Activated CD4-positive, alpha-beta memory T cell treated with anti-CD3 and anti-CD28 coated beads, Interleukin-2, amount 10 ng/mL, durations not matched to agents 7 days and 5 days (primary cell): ENCODE data around the gene CIAO2B. TPM values are rescaled to one million over a fixed set of nuclear protein-coding genes. Genes with fewer than 3 reads are reported as not detected.

Experiments used
- CTCF ChIA-PET: fragments of 350-600 bp; sonication (Branson Sonifier 250); formaldehyde crosslinking; loops from one replicate; lab custom pipeline; 2021; ENCODE audit warnings: antibody characterized with exemption, inconsistent platforms; lab: Charles Lee
- POLR2A ChIA-PET: fragments of 350-600 bp; sonication (Branson Sonifier 250); formaldehyde crosslinking; loops from one replicate; lab custom pipeline; 2021; ENCODE audit warnings: antibody characterized with exemption; lab: Charles Lee
- DNase-seq: peaks from one replicate; pipeline ENCODE4 v3.0.0-alpha.2; 2020
- H3K27ac Mint-ChIP-seq: one replicate; pipeline ENCODE4 v1.8.0; 2021; ENCODE audit warnings: mild to moderate bottlenecking, mixed read lengths
- H3K27me3 Mint-ChIP-seq: one replicate; pipeline ENCODE4 v1.8.0; 2021; ENCODE audit warnings: mixed read lengths
- H3K36me3 Mint-ChIP-seq: one replicate; pipeline ENCODE4 v1.8.0; 2021; ENCODE audit warnings: low read depth, mixed read lengths
- H3K4me1 Mint-ChIP-seq: one replicate; pipeline ENCODE4 v1.8.0; 2021; ENCODE audit warnings: mixed read lengths
- H3K4me3 Mint-ChIP-seq: one replicate; pipeline ENCODE4 v1.8.0; 2021; ENCODE audit warnings: mild to moderate bottlenecking, mixed read lengths
- H3K9me3 Mint-ChIP-seq: one replicate; pipeline ENCODE4 v1.8.0; 2021; ENCODE audit warnings: mixed read lengths
- total RNA-seq, 2 experiments: library from RNA; stranded (reverse); gene quantifications; one replicate each; pipeline ENCODE4 v1.2.3, GENCODE V29; 2021

CIAO2B gene
- total RNA-seq, 2 experiments from 2014 or later = 116 to 121 TPM

GRCh38 chr16:66954097-66954659, 20.0 kb upstream of the CIAO2B start:
- H3K4me1 Mint-ChIP-seq = peaks cover 43% of the 10 kb centered on the region
- ChIA-PET POLR2A (interaction anchor here (0.6 kb wide), 1 partner anchor 64 kb away, joined by 3 read pairs; no protein-coding TSS in a partner anchor), CTCF (interaction anchor here (0.7 to 2.6 kb wide), 18 partner anchors 9 to 272 kb away, joined by 3 to 20 read pairs (median 4); partner anchors contain the start of genes E2F4, MATCAP1 and TMEM208)
- H3K4me3 Mint-ChIP-seq = no peak overlapping the region
- H3K27me3 Mint-ChIP-seq = peaks cover 17% of the 10 kb centered on the region
- peaks cover 9% of the 10 kb centered on the region for H3K9me3 Mint-ChIP-seq
- no peak overlapping the region for H3K27ac Mint-ChIP-seq
- peaks cover 7% of the 10 kb centered on the region for H3K36me3 Mint-ChIP-seq
- peak; percentile 86 for DNase-seq

GRCh38 chr16:66953462-66954096, 19.4 kb upstream of the CIAO2B start:
- CTCF ChIA-PET = interaction anchor here (0.6 to 2.6 kb wide), 20 partner anchors 10 to 273 kb away, joined by 3 to 20 read pairs (median 4); partner anchors contain the start of genes E2F4, MATCAP1 and TMEM208
- POLR2A ChIA-PET = interaction anchor here (0.6 kb wide), 1 partner anchor 65 kb away, joined by 3 read pairs; no protein-coding TSS in a partner anchor
- no peak overlapping the region for H3K27ac Mint-ChIP-seq

GRCh38 chr16:66952430-66953110, 18.4 kb upstream of the CIAO2B start:
- ChIA-PET CTCF (interaction anchor here (0.6 to 2.6 kb wide), 9 partner anchors 8 to 232 kb away, joined by 3 to 20 read pairs (median 3); partner anchors contain the start of genes CES3 and MATCAP1), POLR2A (interaction anchor here (1.4 kb wide), 1 partner anchor 192 kb away, joined by 3 read pairs; no protein-coding TSS in a partner anchor)
- no peak for DNase-seq
- no peak overlapping the region for H3K27ac Mint-ChIP-seq
- H3K4me3 Mint-ChIP-seq = no peak overlapping the region
- H3K4me1 Mint-ChIP-seq = peaks cover 39% of the 10 kb centered on the region
- peaks cover 27% of the 10 kb centered on the region for H3K27me3 Mint-ChIP-seq
- peaks cover 9% of the 10 kb centered on the region for H3K9me3 Mint-ChIP-seq
- peaks cover 7% of the 10 kb centered on the region for H3K36me3 Mint-ChIP-seq

More at GRCh38 chr16:66953462-66954096, 19.4 kb upstream of the CIAO2B start:
- peaks cover 7% of the 10 kb centered on the region for H3K36me3 Mint-ChIP-seq
- peaks cover 21% of the 10 kb centered on the region for H3K27me3 Mint-ChIP-seq
- H3K9me3 Mint-ChIP-seq = peaks cover 9% of the 10 kb centered on the region
- DNase-seq = no peak
- H3K4me3 Mint-ChIP-seq = no peak overlapping the region
- H3K4me1 Mint-ChIP-seq = peaks cover 40% of the 10 kb centered on the region

- H3K27ac Mint-ChIP-seq = no peak overlapping the region
- H3K27me3 Mint-ChIP-seq = peaks cover 27% of the 10 kb centered on the region
- H3K4me1 Mint-ChIP-seq = peaks cover 42% of the 10 kb centered on the region
- peaks cover 7% of the 10 kb centered on the region for H3K36me3 Mint-ChIP-seq
- POLR2A ChIA-PET = interaction anchor here (1.4 kb wide), 1 partner anchor 193 kb away, joined by 3 read pairs; no protein-coding TSS in a partner anchor
- H3K9me3 Mint-ChIP-seq = peaks cover 9% of the 10 kb centered on the region
- no peak overlapping the region for H3K4me3 Mint-ChIP-seq
- CTCF ChIA-PET = interaction anchor here (0.7 to 1.7 kb wide), 3 partner anchors 10 to 234 kb away, joined by 3 to 7 read pairs (median 5); partner anchors contain the start of gene CES3
- no peak for DNase-seq
These were observed 17.0 kb upstream of the CIAO2B start for GRCh38 chr16:66950971-66951790.

GRCh38 chr16:66950437-66950836, 16.2 kb upstream of the CIAO2B start:
- H3K27me3 Mint-ChIP-seq = peaks cover 27% of the 10 kb centered on the region
- POLR2A ChIA-PET = interaction anchor here (1.4 kb wide), 1 partner anchor 210 kb away, joined by 4 read pairs; no protein-coding TSS in a partner anchor
- H3K36me3 Mint-ChIP-seq = peaks cover 7% of the 10 kb centered on the region
- CTCF ChIA-PET = interaction anchor here (0.6 to 1.7 kb wide), 7 partner anchors 11 to 327 kb away, joined by 3 to 7 read pairs (median 4); partner anchors contain the start of gene CES3
- H3K4me3 Mint-ChIP-seq = no peak overlapping the region
- H3K4me1 Mint-ChIP-seq = peaks cover 42% of the 10 kb centered on the region
- no peak overlapping the region for H3K27ac Mint-ChIP-seq
- H3K9me3 Mint-ChIP-seq = peaks cover 9% of the 10 kb centered on the region
- DNase-seq = no peak

- Mint-ChIP-seq H3K36me3 (peaks cover 7% of the 10 kb centered on the region), H3K27ac (no peak overlapping the region), H3K4me3 (peak overlapping the region; percentile 27), H3K4me1 (peaks cover 42% of the 10 kb centered on the region), H3K9me3 (peaks cover 9% of the 10 kb centered on the region), H3K27me3 (peaks cover 27% of the 10 kb centered on the region)
- POLR2A ChIA-PET = interaction anchor here (1.4 kb wide), 1 partner anchor 211 kb away, joined by 4 read pairs; no protein-coding TSS in a partner anchor
- CTCF ChIA-PET = interaction anchor here (0.9 to 1.7 kb wide), 3 partner anchors 69 to 236 kb away, joined by 3 to 7 read pairs (median 4); no protein-coding TSS in a partner anchor
- no peak for DNase-seq
These were observed 15.3 kb upstream of the CIAO2B start for GRCh38 chr16:66949472-66949871.

- Mint-ChIP-seq H3K4me3 (peak overlapping the region; percentile 83), H3K36me3 (peaks cover 7% of the 10 kb centered on the region), H3K4me1 (peaks cover 37% of the 10 kb centered on the region), H3K9me3 (peaks cover 9% of the 10 kb centered on the region), H3K27me3 (peaks cover 25% of the 10 kb centered on the region), H3K27ac (no peak overlapping the region)
- CTCF ChIA-PET = interaction anchor here (1.8 kb wide), 1 partner anchor 69 kb away, joined by 6 read pairs; no protein-coding TSS in a partner anchor
- DNase-seq = no peak
- POLR2A ChIA-PET = no interaction called here
These were observed 14.6 kb upstream of the CIAO2B start for GRCh38 chr16:66948837-66949225.

- peak overlapping the region; percentile 83 for H3K4me3 Mint-ChIP-seq
- peaks cover 24% of the 10 kb centered on the region for H3K27me3 Mint-ChIP-seq
- peaks cover 9% of the 10 kb centered on the region for H3K36me3 Mint-ChIP-seq
- H3K27ac Mint-ChIP-seq = no peak overlapping the region
- no peak for DNase-seq
- ChIA-PET CTCF (interaction anchor here (1.1 to 2.1 kb wide), 7 partner anchors 67 to 533 kb away, joined by 3 to 8 read pairs (median 3); partner anchors contain the start of genes ATP6V0D1, B3GNT9, FBXL8 and PDP2), POLR2A (interaction anchor here (1.2 kb wide), 1 partner anchor 15 kb away, joined by 3 read pairs; no protein-coding TSS in a partner anchor)
- peaks cover 36% of the 10 kb centered on the region for H3K4me1 Mint-ChIP-seq
- peaks cover 9% of the 10 kb centered on the region for H3K9me3 Mint-ChIP-seq
These were observed 14.1 kb upstream of the CIAO2B start for GRCh38 chr16:66948134-66948836.

- Mint-ChIP-seq H3K4me3 (peak overlapping the region; percentile 83), H3K27me3 (peaks cover 24% of the 10 kb centered on the region), H3K36me3 (peaks cover 15% of the 10 kb centered on the region), H3K9me3 (peaks cover 9% of the 10 kb centered on the region), H3K4me1 (peaks cover 36% of the 10 kb centered on the region), H3K27ac (no peak overlapping the region)
- peak; percentile 88 for DNase-seq
- ChIA-PET CTCF (interaction anchor here (0.5 to 2.1 kb wide), 18 partner anchors 10 to 534 kb away, joined by 3 to 8 read pairs (median 3); partner anchors contain the start of genes ATP6V0D1, B3GNT9, FBXL8 and PDP2), POLR2A (interaction anchor here (1.2 to 1.3 kb wide), 2 partner anchors 14 to 55 kb away, joined by 3 to 5 read pairs; no protein-coding TSS in a partner anchor)
These were observed 13.3 kb upstream of the CIAO2B start for GRCh38 chr16:66947302-66948065.

GRCh38 chr16:66946974-66947301, 12.7 kb upstream of the CIAO2B start:
- ChIA-PET CTCF (interaction anchor here (0.6 to 2.1 kb wide), 17 partner anchors 9 to 534 kb away, joined by 3 to 8 read pairs (median 3); partner anchors contain the start of genes ATP6V0D1, B3GNT9, FBXL8 and PDP2), POLR2A (interaction anchor here (1.1 to 1.3 kb wide), 4 partner anchors 12 to 208 kb away, joined by 3 to 5 read pairs (median 3); partner anchors contain the start of gene CIAO2B)
- H3K27me3 Mint-ChIP-seq = peaks cover 24% of the 10 kb centered on the region
- H3K4me1 Mint-ChIP-seq = peaks cover 36% of the 10 kb centered on the region
- H3K27ac Mint-ChIP-seq = no peak overlapping the region
- peaks cover 9% of the 10 kb centered on the region for H3K9me3 Mint-ChIP-seq
- DNase-seq = no peak
- peaks cover 21% of the 10 kb centered on the region for H3K36me3 Mint-ChIP-seq
- H3K4me3 Mint-ChIP-seq = peak overlapping the region; percentile 83
